Activated CD8-positive, alpha-beta T cell treated with anti-CD3 and anti-CD28 coated beads for 36 hours (primary cell): ENCODE measurements around the gene GRM4. TPM values are rescaled to one million over a fixed set of nuclear protein-coding genes. Genes with fewer than 3 reads are reported as not detected.

Experiments used
- ATAC-seq: fragments of 200-7000 bp; cut with Tn5 transposase; one replicate; pipeline ENCODE4 v1.10.0; 2021; ENCODE audit warnings: mild to moderate bottlenecking, moderate library complexity
- CTCF ChIA-PET: fragments of 350-600 bp; sonication (Branson Sonifier 250); formaldehyde crosslinking; loops from one replicate; lab custom pipeline; 2021; ENCODE audit warnings: antibody characterized with exemption; lab: Charles Lee
- POLR2A ChIA-PET: fragments of 350-600 bp; sonication (Branson Sonifier 250); formaldehyde crosslinking; loops from one replicate; lab custom pipeline; 2021; ENCODE audit warnings: antibody characterized with exemption; lab: Charles Lee
- DNase-seq: peaks from one replicate; pipeline ENCODE4 v3.0.0-alpha.2; 2020
- H3K27ac Mint-ChIP-seq: one replicate; pipeline ENCODE4 v1.8.0; 2021; ENCODE audit warnings: mild to moderate bottlenecking, mixed read lengths
- H3K27me3 Mint-ChIP-seq: one replicate; pipeline ENCODE4 v1.8.0; 2021; ENCODE audit warnings: mixed read lengths
- H3K36me3 Mint-ChIP-seq: one replicate; pipeline ENCODE4 v1.8.0; 2021; ENCODE audit warnings: low read depth, mixed read lengths
- H3K4me1 Mint-ChIP-seq: one replicate; pipeline ENCODE4 v1.8.0; 2021; ENCODE audit warnings: low read depth, mixed read lengths
- H3K4me3 Mint-ChIP-seq: one replicate; pipeline ENCODE4 v1.8.0; 2021; ENCODE audit warnings: mild to moderate bottlenecking, moderate library complexity, mixed read lengths
- H3K9me3 Mint-ChIP-seq: one replicate; pipeline ENCODE4 v1.8.0; 2021; ENCODE audit warnings: mixed read lengths
- intact Hi-C: fragments of 100-400 bp; cut with micrococcal nuclease; formaldehyde crosslinking; loops from one replicate; pipeline ENCODE4 v1.10.0; 2022
- total RNA-seq, 2 experiments: library from RNA; stranded (reverse); gene quantifications; one replicate each; pipeline ENCODE4 v1.2.3, GENCODE V29; 2021
- TF ChIP-seq, protein P1 (sequence below): fragments of 200-600 bp; IDR thresholded peaks from one replicate; pipeline ENCODE4 v1.8.0; 2022; ENCODE audit warnings: antibody characterized with exemption, mild to moderate bottlenecking

GRM4 gene
- total RNA-seq, 2 experiments from 2014 or later = 0.11 to 0.14 TPM

DNA sequence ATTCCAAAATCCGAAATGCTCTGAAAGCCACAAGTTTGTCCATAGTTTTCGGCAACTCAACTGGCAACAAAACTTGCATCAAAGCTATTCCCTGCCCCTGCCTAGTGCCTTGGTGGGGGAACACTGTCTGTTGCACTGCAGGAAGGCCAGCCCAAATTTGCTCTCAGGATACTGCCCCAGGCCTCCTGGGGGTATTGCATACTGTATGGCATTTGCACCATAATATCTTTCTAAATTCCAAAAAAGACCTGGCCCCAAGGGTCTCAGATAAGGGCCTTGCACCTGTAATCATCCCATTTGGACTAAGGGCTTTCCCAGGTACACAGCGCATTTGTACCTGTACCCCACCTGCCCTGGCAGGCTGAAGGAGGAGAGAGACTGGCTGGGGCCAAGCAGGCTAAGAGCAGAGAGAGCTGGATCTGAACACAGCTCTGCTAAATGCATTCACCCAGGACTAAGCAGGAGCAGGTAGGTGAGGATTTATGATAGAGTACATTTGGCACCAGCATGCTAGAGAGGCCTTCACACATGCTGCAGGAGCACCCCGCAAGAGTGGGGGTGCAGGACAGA lies 4.0 kb upstream of the GRM4 start:
- ATAC-seq (no peak), DNase-seq (no peak)
- intact Hi-C loops = no loop called here
- Mint-ChIP-seq H3K4me3 (no peak overlapping the region), H3K4me1 (peaks cover 7% of the 10 kb centered on the region), H3K36me3 (no peaks in the 10 kb centered on the region), H3K27me3 (peaks cover 48% of the 10 kb centered on the region), H3K9me3 (no peaks in the 10 kb centered on the region), H3K27ac (no peak overlapping the region)
- CTCF ChIA-PET = interaction anchor here (1.5 kb wide), 1 partner anchor 95 kb away, joined by 5 read pairs; no protein-coding TSS in a partner anchor
- TF ChIP-seq, protein P1, sequence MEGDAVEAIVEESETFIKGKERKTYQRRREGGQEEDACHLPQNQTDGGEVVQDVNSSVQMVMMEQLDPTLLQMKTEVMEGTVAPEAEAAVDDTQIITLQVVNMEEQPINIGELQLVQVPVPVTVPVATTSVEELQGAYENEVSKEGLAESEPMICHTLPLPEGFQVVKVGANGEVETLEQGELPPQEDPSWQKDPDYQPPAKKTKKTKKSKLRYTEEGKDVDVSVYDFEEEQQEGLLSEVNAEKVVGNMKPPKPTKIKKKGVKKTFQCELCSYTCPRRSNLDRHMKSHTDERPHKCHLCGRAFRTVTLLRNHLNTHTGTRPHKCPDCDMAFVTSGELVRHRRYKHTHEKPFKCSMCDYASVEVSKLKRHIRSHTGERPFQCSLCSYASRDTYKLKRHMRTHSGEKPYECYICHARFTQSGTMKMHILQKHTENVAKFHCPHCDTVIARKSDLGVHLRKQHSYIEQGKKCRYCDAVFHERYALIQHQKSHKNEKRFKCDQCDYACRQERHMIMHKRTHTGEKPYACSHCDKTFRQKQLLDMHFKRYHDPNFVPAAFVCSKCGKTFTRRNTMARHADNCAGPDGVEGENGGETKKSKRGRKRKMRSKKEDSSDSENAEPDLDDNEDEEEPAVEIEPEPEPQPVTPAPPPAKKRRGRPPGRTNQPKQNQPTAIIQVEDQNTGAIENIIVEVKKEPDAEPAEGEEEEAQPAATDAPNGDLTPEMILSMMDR = no peak
- POLR2A ChIA-PET = no interaction called here

DNA sequence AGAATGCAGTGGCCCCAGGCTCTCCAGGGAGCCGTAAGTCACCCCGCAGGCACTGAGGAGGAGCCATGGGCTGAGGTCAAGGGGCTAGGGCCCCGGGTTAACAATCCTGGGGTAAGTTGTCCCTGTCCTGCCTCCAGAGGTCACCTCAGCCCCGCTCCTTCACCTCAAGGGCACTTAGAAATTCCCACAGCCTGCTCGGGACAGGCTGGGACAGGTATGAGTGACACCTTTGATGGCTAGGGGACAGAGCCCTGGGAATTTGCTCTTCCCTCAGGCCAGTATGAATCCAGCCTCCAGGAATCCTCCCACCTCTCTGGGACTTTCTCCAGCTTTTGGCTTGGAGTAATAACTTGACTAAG lies 3.5 kb upstream of the GRM4 start:
- ChIA-PET CTCF (interaction anchor here (1.5 kb wide), 1 partner anchor 94 kb away, joined by 5 read pairs; no protein-coding TSS in a partner anchor), POLR2A (no interaction called here)
- H3K4me1 Mint-ChIP-seq = peaks cover 6% of the 10 kb centered on the region
- intact Hi-C loops = no loop called here
- TF ChIP-seq, protein P1 = no peak
- H3K36me3 Mint-ChIP-seq = no peaks in the 10 kb centered on the region
- H3K9me3 Mint-ChIP-seq = no peaks in the 10 kb centered on the region
- no peak for DNase-seq
- peaks cover 49% of the 10 kb centered on the region for H3K27me3 Mint-ChIP-seq
- no peak for ATAC-seq
- no peak overlapping the region for H3K4me3 Mint-ChIP-seq
- no peak overlapping the region for H3K27ac Mint-ChIP-seq

DNA sequence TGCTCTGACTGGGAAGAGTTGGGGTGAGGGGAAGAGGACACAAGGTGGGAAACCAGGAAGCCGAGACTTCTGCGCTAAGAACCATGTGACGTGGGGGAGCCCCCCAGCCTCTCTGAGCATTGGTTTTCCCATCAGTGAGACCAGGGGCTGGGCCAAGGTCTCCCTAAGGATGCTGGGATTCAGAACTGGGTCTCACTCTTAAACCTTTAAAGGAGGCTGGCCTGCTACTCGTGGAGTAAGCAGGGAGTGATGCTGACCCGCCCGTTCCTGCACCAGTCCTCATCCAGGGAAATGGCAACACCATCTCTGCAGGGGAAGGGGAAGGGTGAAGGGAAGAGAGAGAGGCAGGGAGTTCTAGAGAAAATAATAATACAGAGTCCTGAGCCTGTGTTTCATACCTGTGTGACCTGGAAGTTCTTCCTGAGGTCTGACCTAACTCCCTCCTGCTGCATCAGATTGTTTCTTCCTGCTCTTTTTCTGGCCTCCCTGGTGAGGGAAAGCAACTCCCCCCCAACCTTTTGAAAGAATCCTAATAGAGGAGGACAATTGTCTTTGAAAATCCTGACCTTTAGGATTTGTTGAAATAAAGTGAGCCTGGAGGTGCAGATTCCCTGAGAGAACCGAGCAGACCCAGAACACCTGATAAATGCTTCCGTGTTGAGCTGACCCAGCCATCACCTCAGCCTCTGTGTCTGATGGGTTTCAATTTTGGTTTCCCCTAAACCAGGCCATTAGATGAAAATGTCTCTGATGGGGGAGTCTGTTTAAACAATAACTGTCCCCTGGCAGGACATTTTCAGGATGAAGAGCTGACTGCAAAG lies 3.0 kb upstream of the GRM4 start:
- TF ChIP-seq, protein P1 = no peak
- Mint-ChIP-seq H3K9me3 (no peaks in the 10 kb centered on the region), H3K27me3 (peaks cover 44% of the 10 kb centered on the region), H3K4me3 (no peak overlapping the region), H3K27ac (no peak overlapping the region), H3K4me1 (peaks cover 3% of the 10 kb centered on the region), H3K36me3 (no peaks in the 10 kb centered on the region)
- intact Hi-C loops = no loop called here
- ChIA-PET CTCF (interaction anchor here (1.5 kb wide), 1 partner anchor 94 kb away, joined by 5 read pairs; no protein-coding TSS in a partner anchor), POLR2A (no interaction called here)
- no peak for DNase-seq
- ATAC-seq = no peak

DNA sequence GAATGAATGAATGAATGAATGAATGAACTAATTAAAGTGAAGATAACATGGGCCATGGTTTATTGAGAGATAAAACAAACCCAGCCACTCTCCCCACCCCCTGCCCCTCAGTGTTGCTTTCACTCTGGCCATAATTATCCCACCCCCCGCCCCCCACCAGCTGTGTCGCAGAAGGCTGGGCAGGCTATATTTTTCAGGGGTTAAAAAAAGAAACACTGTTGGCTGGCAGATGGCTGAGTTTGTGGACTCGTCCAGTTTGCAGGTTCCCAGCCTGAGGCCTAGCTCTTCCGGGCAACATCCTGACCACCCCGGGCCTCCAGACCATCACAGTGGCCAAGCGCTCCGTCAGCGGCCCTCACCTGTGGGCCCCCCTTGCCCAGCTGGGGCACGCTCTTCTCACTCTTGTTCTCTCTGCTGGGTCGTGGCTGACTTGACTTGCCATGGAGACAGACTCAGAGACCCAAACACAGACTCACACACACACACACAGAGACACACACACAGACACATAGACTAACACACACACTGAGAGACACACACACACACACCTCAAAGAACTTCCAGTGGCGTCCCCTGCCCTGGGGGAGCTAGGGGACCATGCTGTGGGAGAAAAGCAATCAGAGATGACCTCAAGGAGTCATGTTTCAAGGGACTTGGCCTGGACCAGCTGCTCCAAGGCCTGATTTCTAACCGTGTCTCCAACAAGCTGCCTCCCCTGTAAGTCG lies 2.2 kb upstream of the GRM4 start:
- TF ChIP-seq, protein P1 = no peak
- ATAC-seq = no peak
- Mint-ChIP-seq H3K27me3 (peaks cover 48% of the 10 kb centered on the region), H3K4me3 (no peak overlapping the region), H3K9me3 (no peaks in the 10 kb centered on the region), H3K27ac (no peak overlapping the region), H3K4me1 (peaks cover 9% of the 10 kb centered on the region), H3K36me3 (no peaks in the 10 kb centered on the region)
- CTCF ChIA-PET = interaction anchor here (4.1 kb wide), 1 partner anchor 94 kb away, joined by 19 read pairs; no protein-coding TSS in a partner anchor
- POLR2A ChIA-PET = no interaction called here
- intact Hi-C loops = no loop called here
- no peak for DNase-seq
